HG03520 (cell line): ENCODE measurements around the gene SORCS3.

Experiments
- ATAC-seq: cut with Tn5 transposase; IDR thresholded peaks from one replicate; pipeline ENCODE4 v1.9.1; 2021; ENCODE audit warnings: mild to moderate bottlenecking, moderate library complexity; ENCODE audit not compliant: unreplicated experiment

SORCS3 gene

DNA sequence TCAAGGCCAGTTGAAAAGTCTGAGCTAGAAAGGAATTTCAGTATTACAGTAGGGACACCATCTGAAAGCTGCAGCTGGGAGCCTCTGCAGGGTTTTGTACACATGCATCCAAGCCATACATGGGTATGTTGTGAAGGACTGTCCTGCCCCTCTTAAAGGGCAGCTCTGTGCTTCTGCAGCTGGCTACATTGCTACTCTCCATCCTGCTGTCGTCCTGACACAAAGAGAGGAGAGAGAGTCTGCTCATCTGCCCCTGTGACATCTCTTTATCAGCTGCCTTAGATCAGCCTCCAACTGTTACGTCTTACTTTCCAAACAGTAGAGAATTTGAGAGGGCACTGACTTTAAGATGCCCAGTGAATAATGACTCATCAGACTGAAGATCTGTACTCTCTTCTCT, 602.7 kb downstream of the SORCS3 start:
- no peak for ATAC-seq

GRCh38 chr10:105247831-105248499, 606.9 kb downstream of the SORCS3 start:
- ATAC-seq: no peak

- no peak for ATAC-seq
These were observed 611.8 kb downstream of the SORCS3 start for GRCh38 chr10:105252911-105253310.

GRCh38 chr10:105253515-105254212, 612.6 kb downstream of the SORCS3 start:
- no peak for ATAC-seq

GRCh38 chr10:105258036-105258673, 617.1 kb downstream of the SORCS3 start:
- ATAC-seq: no peak

- no peak for ATAC-seq
These were observed 617.6 kb downstream of the SORCS3 start for GRCh38 chr10:105258674-105259065.

GRCh38 chr10:105259201-105259600, 618.1 kb downstream of the SORCS3 start:
- ATAC-seq: no peak

- no peak for ATAC-seq
These were observed 621.6 kb downstream of the SORCS3 start for GRCh38 chr10:105262666-105263065.

DNA sequence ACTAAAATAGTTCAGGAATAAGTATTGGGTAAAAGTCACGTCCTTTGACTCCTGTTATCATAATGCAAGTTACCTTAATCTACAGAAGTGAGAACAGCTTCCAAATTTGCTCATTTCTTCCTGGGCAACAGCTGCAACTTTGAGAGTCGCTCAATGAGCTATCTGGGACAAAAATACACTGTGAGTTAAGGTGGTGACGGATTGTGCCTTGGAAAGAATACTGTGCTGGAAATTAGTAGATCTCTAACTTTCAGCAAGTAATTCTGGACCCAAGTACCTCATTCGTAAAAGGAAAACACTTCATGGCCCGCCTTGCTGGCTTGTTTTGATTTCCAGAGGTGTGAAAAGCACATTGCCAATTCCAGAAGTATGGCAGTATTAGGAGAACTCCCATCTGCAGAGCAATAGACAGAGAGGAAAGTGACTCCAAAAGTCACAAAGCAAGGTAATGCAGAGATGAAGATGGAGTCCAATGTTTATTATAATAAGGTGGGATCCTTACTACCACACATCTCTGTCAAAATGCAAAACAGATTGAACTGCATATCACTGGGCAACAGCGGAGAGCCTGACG, 626.0 kb downstream of the SORCS3 start:
- ATAC-seq: no peak

- no peak for ATAC-seq
These were observed 627.9 kb downstream of the SORCS3 start for GRCh38 chr10:105268961-105269360.

- ATAC-seq: no peak
These were observed 628.6 kb downstream of the SORCS3 start for GRCh38 chr10:105269689-105270088.

DNA sequence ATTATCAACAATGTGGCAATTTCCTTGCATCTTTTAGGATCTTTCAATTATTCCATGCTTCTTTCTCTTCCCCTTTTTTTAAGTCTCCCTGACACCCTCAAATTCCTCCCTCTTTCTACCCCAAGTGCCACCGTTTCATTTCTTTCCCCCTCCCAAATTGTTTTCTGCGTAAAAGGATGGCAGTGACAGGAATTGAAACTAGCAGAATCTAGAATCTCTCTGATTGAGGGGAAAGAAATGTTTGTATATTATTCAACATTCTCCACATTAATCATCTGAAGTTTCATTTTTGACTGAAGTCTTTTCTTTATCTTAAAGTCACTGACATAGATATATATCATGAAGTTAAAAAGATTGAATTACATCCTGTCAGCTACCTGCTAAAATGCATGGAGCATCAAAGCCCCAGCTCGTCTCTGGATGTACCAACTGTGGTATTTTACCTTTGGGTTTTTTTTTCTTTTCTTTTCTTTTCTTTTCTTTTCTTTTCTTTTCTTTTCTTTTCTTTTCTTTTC, 633.5 kb downstream of the SORCS3 start:
- no peak for ATAC-seq

DNA sequence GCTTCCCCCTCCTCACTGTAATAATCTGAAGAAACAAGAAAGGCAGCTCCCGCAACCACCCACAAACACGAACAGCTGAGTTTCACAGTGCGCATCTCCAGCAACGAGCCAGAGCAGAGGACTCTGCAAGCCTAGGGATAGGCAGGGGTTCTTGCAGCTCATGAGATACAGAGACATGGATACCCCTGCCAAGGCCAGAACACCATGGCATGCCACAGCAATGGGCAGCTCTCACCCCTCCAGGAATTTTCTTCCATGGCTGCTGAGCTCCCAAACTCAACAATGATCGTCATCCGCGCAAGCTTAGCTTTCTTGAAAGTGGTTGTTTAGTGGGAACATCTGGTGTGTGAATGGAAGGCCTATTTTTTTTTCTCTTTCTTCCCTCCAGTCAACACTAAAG, 637.3 kb downstream of the SORCS3 start:
- no peak for ATAC-seq

DNA sequence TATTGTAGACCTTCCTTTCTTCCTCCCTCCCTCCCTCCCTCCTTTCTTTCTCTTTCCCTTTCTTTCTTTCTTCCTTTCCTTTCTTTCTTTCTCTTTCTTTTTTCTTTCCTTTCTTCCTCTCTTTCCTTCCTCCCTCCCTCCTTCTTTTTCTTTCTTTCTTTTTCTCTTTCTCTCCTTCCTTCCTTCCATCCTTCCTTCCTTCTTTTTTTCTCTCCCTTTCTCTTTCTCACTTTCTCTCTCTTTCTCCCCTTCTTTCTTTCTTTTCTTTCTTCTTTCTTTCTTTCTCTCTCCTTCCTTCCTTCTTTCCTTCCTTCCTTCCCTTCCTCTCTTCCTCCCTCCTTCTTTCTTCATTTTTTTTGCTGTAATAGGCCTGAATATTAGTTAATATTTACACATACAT, 638.0 kb downstream of the SORCS3 start:
- no peak for ATAC-seq

DNA sequence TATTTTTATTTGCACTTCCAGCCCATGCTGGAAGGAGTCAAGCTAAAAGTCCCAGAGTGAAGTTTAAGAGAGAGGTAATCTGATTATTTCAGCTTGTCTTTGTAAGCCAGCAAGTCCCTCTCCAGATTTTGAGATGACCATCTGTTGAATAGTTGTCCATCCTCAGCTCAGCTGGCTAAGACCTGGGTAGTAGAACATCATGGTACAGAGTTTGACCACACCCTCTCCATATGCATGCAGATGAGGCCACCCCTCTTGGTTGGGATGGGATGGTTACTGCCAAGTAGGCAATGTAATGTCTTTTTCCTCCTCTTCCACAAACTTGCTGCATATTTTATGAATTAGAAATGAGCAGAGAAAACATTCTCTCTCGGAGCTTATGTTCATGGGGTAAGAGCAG, 639.8 kb downstream of the SORCS3 start:
- no peak for ATAC-seq

DNA sequence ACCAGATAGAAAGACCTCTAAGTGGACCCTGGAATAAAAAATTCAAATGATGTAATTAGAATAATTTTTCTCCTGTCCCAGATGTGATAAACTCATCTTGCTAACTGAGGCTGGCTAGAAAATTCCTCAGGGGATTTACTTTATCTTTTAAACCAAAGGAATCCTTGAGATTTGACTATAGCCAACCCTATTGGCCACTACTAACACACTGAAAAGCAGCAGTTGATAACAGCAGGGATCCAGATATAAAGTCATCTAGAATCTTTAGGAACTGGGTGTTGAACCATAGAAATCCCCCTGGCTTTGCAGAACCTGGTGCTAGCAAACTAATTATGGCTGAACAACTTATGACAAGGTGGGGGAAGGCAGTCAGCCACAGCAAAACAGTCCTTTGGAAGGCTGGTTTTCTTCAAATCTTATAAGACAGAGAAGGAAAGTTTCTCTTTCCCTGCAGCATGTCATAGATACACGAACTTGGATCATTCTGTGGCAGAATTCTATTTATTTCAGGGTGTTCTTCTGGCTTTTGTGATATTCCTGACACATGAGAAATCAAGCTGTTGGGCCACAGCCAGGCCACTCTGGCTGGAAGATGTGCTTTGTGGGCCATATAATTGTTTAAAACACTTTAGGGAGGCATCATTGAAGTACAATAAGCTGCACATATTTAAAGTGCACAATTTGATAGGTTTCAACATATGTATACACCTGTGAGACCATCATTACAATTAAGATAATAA, 643.6 kb downstream of the SORCS3 start:
- no peak for ATAC-seq

DNA sequence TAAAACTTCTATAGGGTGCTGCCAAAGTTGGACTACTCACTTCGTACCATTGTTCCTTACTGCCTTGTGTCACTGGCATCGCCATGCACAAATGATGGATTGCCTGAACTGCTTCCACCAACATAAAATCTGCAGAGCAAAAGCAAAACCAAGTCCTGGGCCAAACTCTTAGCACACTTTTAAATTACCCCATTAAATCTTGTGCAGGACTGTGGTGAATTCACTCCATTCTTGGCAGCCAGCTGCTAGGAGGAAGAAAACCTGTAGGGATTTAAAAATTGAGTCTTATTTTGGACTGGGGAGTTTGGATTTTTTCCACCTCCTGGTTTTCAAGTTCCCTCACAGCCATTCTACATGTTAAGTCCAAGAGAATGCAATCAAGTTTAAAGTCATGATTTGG, 646.9 kb downstream of the SORCS3 start:
- no peak for ATAC-seq

GRCh38 chr10:105288613-105289012, 647.5 kb downstream of the SORCS3 start:
- ATAC-seq: no peak

DNA sequence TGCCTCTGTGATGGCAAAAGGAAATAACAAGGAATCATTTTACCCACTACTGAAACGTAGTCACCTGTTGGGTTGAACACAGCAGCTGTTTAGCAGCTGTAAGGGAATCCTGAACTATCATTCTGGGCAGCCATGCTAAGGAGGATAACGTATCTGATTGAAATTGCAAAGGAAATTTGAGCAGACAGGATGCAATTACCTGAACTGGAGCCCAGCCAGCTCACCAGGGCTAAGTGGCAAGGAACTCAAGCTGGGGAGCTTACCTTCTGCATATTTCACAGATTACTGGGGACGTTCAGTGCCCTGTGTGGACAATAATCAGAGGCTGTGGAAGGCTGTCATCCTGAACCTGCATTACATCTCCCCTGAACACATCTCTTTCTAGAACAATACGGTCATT, 650.5 kb downstream of the SORCS3 start:
- no peak for ATAC-seq

DNA sequence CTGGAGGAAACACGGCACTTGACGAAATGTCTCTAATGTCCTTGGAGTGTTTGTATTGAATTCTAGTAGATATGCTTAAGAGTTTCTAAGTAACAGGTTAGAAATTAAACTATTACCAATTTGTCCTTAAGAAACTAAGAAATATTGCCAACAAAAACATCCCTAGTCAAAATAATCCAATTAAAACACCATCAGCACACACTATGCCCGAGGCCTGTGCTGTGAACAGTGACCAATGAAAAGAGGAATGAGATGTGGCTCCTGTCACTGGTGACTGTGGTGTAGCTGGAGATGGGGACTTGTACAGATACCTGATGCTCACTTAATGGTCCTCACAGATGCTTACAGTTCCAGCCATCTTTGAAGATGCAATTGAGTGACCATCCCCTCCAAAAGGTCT, 651.1 kb downstream of the SORCS3 start:
- no peak for ATAC-seq
